MG63 (cell line): Measurements from ENCODE around the gene KRTAP10-10. TPM values are rescaled to one million over a fixed set of nuclear protein-coding genes. Genes with fewer than 3 reads are reported as not detected.
"Not testable (repeated sequence)": the region's sequence is repeated elsewhere in the genome, so short reads cannot be mapped to it uniquely, and the experiment has no call there.

Source experiments
- DNase-seq: peaks from one replicate; pipeline ENCODE4 v3.0.0-alpha.2; 2020
- H3K27me3 ChIP-seq: fragments of 250-450 bp; sonication (Bioruptor Pico); 2 replicates; pipeline ENCODE4 v1.5.1; 2020; ENCODE audit warnings: mild to moderate bottlenecking, moderate library complexity
- H3K36me3 ChIP-seq: fragments of 250-450 bp; sonication (Bioruptor Pico); 2 replicates; pipeline ENCODE4 v1.5.1; 2020; ENCODE audit warnings: mild to moderate bottlenecking, moderate library complexity
- H3K4me3 ChIP-seq: fragments of 250-450 bp; sonication (Bioruptor Pico); 2 replicates; pipeline ENCODE4 v1.5.1; 2020; ENCODE audit warnings: mild to moderate bottlenecking, moderate library complexity
- H3K9me3 ChIP-seq: fragments of 250-450 bp; sonication (Bioruptor Pico); 2 replicates; pipeline ENCODE4 v1.5.1; 2020; ENCODE audit warnings: mild to moderate bottlenecking, moderate library complexity
- total RNA-seq: library from RNA; depleted of rRNA; stranded (reverse); fragments of >200 nt; shearing (Covaris generic); gene quantifications from 2 replicates; pipeline ENCODE4 v1.2.3, GENCODE V29; 2014; ENCODE audit warnings: low replicate concordance

The KRTAP10-10 gene
- total RNA-seq, 1 experiment from 2014 or later: not detected

GRCh38 chr21:44600118-44600978 is 36.8 kb upstream of the KRTAP10-10 start, which contains the start of gene KRTAP10-7:
Gene KRTAP10-7, plus strand, starts transcription at chr21:44600597. Its CDS starts 25 bp downstream, at chr21:44600622.
- H3K27me3 ChIP-seq: peaks cover 23% of the 10 kb centered on the region
- not testable (repeated sequence) for DNase-seq, H3K36me3 ChIP-seq, H3K4me3 ChIP-seq, H3K9me3 ChIP-seq

DNA sequence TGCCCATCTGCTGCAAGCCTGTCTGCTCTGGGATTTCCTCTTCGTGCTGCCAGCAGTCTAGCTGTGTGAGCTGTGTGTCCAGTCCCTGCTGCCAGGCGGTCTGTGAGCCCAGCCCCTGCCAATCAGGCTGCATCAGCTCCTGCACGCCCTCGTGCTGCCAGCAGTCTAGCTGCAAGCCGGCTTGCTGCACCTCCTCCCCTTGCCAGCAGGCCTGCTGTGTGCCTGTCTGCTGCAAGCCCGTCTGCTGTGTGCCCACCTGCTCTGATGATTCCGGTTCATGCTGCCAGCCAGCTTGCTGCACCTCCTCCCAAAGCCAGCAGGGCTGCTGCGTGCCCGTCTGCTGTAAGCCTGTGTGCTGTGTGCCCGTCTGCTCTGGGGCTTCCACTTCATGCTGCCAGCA is 36.1 kb upstream of the KRTAP10-10 start:
- not testable (repeated sequence) for H3K9me3 ChIP-seq, H3K36me3 ChIP-seq, H3K4me3 ChIP-seq
- DNase-seq: peak; percentile 63
- peaks cover 17% of the 10 kb centered on the region for H3K27me3 ChIP-seq

- H3K27me3 ChIP-seq: peaks cover 20% of the 10 kb centered on the region
- H3K4me3 ChIP-seq: no peak overlapping the region
- peaks cover 8% of the 10 kb centered on the region for H3K9me3 ChIP-seq
- H3K36me3 ChIP-seq: no peaks in the 10 kb centered on the region
- DNase-seq: no peak
Observed at GRCh38 chr21:44601596-44602462, 35.3 kb upstream of the KRTAP10-10 start.

DNA sequence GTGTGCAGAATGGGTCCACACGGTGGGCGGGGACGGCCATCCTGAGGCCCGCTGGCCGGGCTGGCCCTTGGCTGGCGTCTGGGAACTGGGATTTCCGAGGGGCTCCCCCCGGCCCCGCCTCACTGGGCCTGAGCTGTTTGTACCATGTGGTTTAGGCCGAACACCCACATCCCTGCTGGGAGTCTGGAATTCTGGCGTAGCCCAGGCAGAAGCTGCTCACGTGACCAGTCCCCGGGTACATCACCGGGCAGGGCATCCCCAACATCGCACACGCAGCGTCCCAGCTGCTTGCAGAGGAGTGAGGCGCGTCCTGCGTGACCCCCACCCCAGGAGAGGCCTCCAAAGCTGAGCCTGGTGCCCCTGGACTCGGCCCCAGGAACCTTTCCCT is 34.7 kb upstream of the KRTAP10-10 start:
- Histone ChIP-seq H3K4me3 (no peak overlapping the region), H3K36me3 (no peaks in the 10 kb centered on the region), H3K9me3 (peaks cover 9% of the 10 kb centered on the region), H3K27me3 (peaks cover 27% of the 10 kb centered on the region)
- DNase-seq: no peak

GRCh38 chr21:44603109-44603875 is 33.9 kb upstream of the KRTAP10-10 start:
- Histone ChIP-seq H3K27me3 (peaks cover 34% of the 10 kb centered on the region), H3K9me3 (peaks cover 12% of the 10 kb centered on the region), H3K4me3 (no peak overlapping the region), H3K36me3 (no peaks in the 10 kb centered on the region)
- DNase-seq: no peak

GRCh38 chr21:44603911-44604310 is 33.2 kb upstream of the KRTAP10-10 start:
- no peak overlapping the region for H3K4me3 ChIP-seq
- H3K36me3 ChIP-seq: no peaks in the 10 kb centered on the region
- peaks cover 35% of the 10 kb centered on the region for H3K27me3 ChIP-seq
- peaks cover 13% of the 10 kb centered on the region for H3K9me3 ChIP-seq
- DNase-seq: no peak

- Histone ChIP-seq H3K36me3 (no peaks in the 10 kb centered on the region), H3K9me3 (peaks cover 27% of the 10 kb centered on the region), H3K4me3 (no peak overlapping the region), H3K27me3 (peaks cover 35% of the 10 kb centered on the region)
- no peak for DNase-seq
Observed at GRCh38 chr21:44606495-44606894, 30.7 kb upstream of the KRTAP10-10 start.

- no peak for DNase-seq
- no peak overlapping the region for H3K4me3 ChIP-seq
- no peaks in the 10 kb centered on the region for H3K36me3 ChIP-seq
- peaks cover 30% of the 10 kb centered on the region for H3K27me3 ChIP-seq
- peaks cover 32% of the 10 kb centered on the region for H3K9me3 ChIP-seq
Observed at GRCh38 chr21:44609193-44609592, 28.0 kb upstream of the KRTAP10-10 start.

- Histone ChIP-seq H3K9me3 (peaks cover 30% of the 10 kb centered on the region), H3K27me3 (peaks cover 28% of the 10 kb centered on the region)
- not testable (repeated sequence) for H3K4me3 ChIP-seq, DNase-seq, H3K36me3 ChIP-seq
Observed at GRCh38 chr21:44610157-44610843, 26.9 kb upstream of the KRTAP10-10 start.

DNA sequence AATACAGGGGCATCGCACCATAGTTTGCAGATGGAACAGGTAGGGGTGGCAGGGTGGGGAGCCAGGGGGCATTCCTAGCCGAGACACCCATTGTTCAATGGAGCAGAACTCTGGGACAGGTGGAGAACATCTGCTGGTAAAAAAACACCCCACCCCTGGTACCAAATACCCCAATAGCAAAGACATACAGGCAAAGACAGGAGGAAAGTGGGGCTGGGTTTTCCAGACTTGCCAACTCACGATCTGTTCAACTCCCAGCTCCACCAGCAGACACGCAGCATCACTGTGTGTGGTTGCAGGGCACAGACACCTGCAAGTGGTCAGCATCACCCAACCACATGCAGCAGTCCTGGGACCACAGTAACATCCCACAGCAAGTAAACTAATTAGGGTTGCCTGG is 25.6 kb upstream of the KRTAP10-10 start:
- DNase-seq: no peak
- H3K9me3 ChIP-seq: peaks cover 27% of the 10 kb centered on the region
- no peaks in the 10 kb centered on the region for H3K36me3 ChIP-seq
- peaks cover 32% of the 10 kb centered on the region for H3K27me3 ChIP-seq
- H3K4me3 ChIP-seq: no peak overlapping the region

GRCh38 chr21:44612029-44612486 is 25.1 kb upstream of the KRTAP10-10 start, which contains the start of gene KRTAP10-8:
Gene KRTAP10-8, plus strand, starts transcription at chr21:44612079. Its CDS starts 22 bp downstream, at chr21:44612101.
- DNase-seq: no peak
- H3K4me3 ChIP-seq: no peak within 1 kb of the TSS
- H3K27me3 ChIP-seq: peaks cover 32% of the 10 kb centered on the region
- peaks cover 23% of the 10 kb centered on the region for H3K9me3 ChIP-seq
- H3K36me3 ChIP-seq: no peaks in the 10 kb centered on the region

- Histone ChIP-seq H3K27me3 (peaks cover 26% of the 10 kb centered on the region), H3K4me3 (no peak overlapping the region), H3K9me3 (peaks cover 19% of the 10 kb centered on the region), H3K36me3 (no peaks in the 10 kb centered on the region)
- DNase-seq: no peak
Observed at GRCh38 chr21:44612669-44613229, 24.4 kb upstream of the KRTAP10-10 start.

DNA sequence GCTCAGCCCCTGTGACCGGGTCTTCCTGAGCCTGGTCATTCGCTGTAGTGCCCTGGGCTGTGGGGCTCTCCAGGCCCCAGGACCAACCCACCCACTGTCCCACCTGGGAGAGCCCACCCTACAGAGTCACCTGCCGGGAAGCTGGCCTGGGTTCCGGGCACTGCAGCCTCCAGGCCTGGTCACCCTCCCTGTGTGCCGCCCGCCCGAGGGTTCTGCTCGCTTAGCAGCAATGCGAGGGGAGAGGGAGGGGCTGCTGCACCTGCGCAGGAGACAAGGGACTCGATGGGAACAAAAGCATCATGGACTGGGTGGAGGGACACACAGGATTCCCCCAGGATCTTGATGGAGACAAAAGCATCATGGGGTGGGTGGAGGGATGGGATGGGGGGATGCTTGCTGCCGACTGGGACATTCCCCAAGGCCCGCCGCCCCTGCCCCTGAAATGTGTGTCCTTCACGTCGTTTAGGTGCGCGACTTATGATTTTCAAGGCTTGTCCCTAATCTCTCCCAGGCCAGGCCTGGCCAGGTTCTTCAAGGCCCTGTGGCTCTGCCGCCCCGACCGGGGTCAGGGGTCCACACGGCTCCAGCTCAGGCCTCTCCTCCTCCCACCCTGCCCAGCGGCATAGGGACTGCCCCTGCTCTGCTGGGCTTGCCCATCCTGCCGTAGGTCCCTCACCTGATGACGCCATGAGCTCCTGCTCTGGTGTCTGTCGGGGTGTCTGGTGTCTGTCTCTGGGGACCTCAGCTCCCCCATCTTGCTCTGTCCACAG is 23.6 kb upstream of the KRTAP10-10 start:
- Histone ChIP-seq H3K9me3 (peaks cover 19% of the 10 kb centered on the region), H3K36me3 (no peaks in the 10 kb centered on the region), H3K27me3 (peaks cover 23% of the 10 kb centered on the region), H3K4me3 (no peak overlapping the region)
- DNase-seq: no peak

GRCh38 chr21:44614161-44614631 is 23.0 kb upstream of the KRTAP10-10 start:
- peaks cover 20% of the 10 kb centered on the region for H3K9me3 ChIP-seq
- no peaks in the 10 kb centered on the region for H3K36me3 ChIP-seq
- H3K4me3 ChIP-seq: no peak overlapping the region
- H3K27me3 ChIP-seq: peaks cover 23% of the 10 kb centered on the region
- no peak for DNase-seq

DNA sequence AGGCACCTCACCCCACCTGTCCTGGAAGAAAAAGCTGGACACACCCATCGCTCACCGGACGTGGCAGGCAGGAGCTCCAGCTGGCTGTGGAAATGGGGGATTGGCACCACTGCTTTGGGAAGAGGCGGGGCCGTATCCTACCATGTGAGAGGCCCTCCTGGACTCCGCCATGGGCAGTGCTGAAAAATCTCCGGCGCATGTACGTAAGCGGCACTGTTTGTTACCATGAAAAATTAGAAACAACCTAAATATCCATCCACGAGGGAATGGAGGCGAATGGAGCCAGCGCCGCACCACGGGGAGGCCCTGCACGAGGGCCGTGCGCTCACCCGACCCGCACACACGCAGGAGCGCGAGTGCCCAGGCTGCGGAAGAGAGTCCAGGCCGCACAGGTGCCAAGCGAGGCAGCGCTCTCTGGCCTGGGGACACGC is 22.2 kb upstream of the KRTAP10-10 start:
- H3K27me3 ChIP-seq: peaks cover 23% of the 10 kb centered on the region

More for the DNA sequence above, 22.2 kb upstream of the KRTAP10-10 start:
- no peak overlapping the region for H3K4me3 ChIP-seq
- peaks cover 23% of the 10 kb centered on the region for H3K9me3 ChIP-seq
- H3K36me3 ChIP-seq: no peaks in the 10 kb centered on the region
- no peak for DNase-seq
